K562 (cell line): ENCODE results near the gene CLDND2. TPM values are rescaled to one million over a fixed set of nuclear protein-coding genes. Genes with fewer than 3 reads are reported as not detected.

Experiments
- CLOCK ChIP-seq: fragments of 250-450 bp; sonication (Bioruptor Pico); IDR thresholded peaks from 2 replicates; pipeline ENCODE4 v1.4.0; 2020; ENCODE audit warnings: mild to moderate bottlenecking, moderate library complexity, borderline replicate concordance
- CREB1 ChIP-seq, 2 experiments: sonication (generic) in 1 of 2; formaldehyde crosslinking in 1 of 2; IDR thresholded peaks; 2 replicates each; pipeline versions ENCODE4 v1.6.1 to v1.8.0; 2012 to 2022; ENCODE audit warnings: inconsistent platforms in 1 of 2, mild to moderate bottlenecking in 1 of 2, missing genetic modification reagents in 1 of 2, moderate library complexity in 1 of 2
- CREBBP ChIP-seq: IDR thresholded peaks from one replicate; pipeline ENCODE4 v1.6.1; 2012; ENCODE audit warnings: low read depth, mild to moderate bottlenecking, control low read depth, inconsistent platforms, low read length
- E2F3 ChIP-seq: fragments of 250-450 bp; sonication (Bioruptor Pico); IDR thresholded peaks from 2 replicates; pipeline ENCODE4 v1.4.0; 2020; ENCODE audit warnings: mild to moderate bottlenecking
- HNRNPK ChIP-seq: fragments of 200-400 bp; formaldehyde crosslinking; IDR thresholded peaks from one replicate; pipeline ENCODE4 v1.6.1; 2018; ENCODE audit warnings: mild to moderate bottlenecking, low read depth, low read length; ENCODE audit not compliant: poor library complexity, severe bottlenecking
- POLR3A ChIP-seq: IDR thresholded peaks from 2 replicates; pipeline ENCODE4 v1.6.1; 2011; ENCODE audit warnings: borderline replicate concordance, mild to moderate bottlenecking, moderate library complexity; ENCODE audit not compliant: insufficient read length, insufficient read depth; ENCODE audit errors: extremely low read depth
- PRMT5 ChIP-seq: sonication (generic); formaldehyde crosslinking; IDR thresholded peaks from 2 replicates; pipeline ENCODE4 v1.5.0; 2020; ENCODE audit warnings: missing genetic modification reagents
- RBM39 ChIP-seq: fragments of 200-400 bp; formaldehyde crosslinking; optimal IDR thresholded peaks from 2 replicates; pipeline ENCODE3; 2018; ENCODE audit warnings: low read depth, low read length
- RFX1 ChIP-seq: fragments of 450-650 bp; IDR thresholded peaks from 2 replicates; pipeline ENCODE4 v1.6.1; 2016; ENCODE audit warnings: mild to moderate bottlenecking, moderate library complexity
- SMARCB1 ChIP-seq: IDR thresholded peaks from 2 replicates; pipeline ENCODE4 v1.6.1; 2011; ENCODE audit warnings: improper control_type of control experiment, low read depth; ENCODE audit not compliant: insufficient read length
- ZFPM2 ChIP-seq: fragments of 250-450 bp; sonication (Bioruptor Pico); IDR thresholded peaks from 2 replicates; pipeline ENCODE4 v1.5.1; 2022; ENCODE audit warnings: mild to moderate bottlenecking
- ZNF507 ChIP-seq: conservative IDR thresholded peaks from 2 replicates; pipeline ENCODE4 v1.6.1; 2017; ENCODE audit warnings: missing genetic modification characterization, missing compliant biosample characterization
- ZNF592 ChIP-seq: fragments of 450-650 bp; IDR thresholded peaks from 2 replicates; pipeline ENCODE4 v1.6.1; 2017; ENCODE audit warnings: antibody characterized with exemption, mild to moderate bottlenecking
- polyA plus RNA-seq, 8 experiments: library from polyadenylated mRNA; depleted of rRNA in 4 of 8; stranded (reverse) in 5 of 8; unstranded in 3 of 8; fragments of >200 nt; fragmentation: Nextera tagmentation in 2 of 8; fragmentation: Illumina TruSeq in 1 of 8; extraction: Ambion mirVana in 2 of 8; extraction: Trizol in 1 of 8; gene quantifications; 2 replicates each; pipeline versions ENCODE4 v1.2.1 to v1.2.3, GENCODE V29; 2011 to 2014; ENCODE audit warnings: inconsistent platforms in 1 of 8, missing spikeins in 1 of 8
- total RNA-seq, 7 experiments: library from RNA; depleted of rRNA in 6 of 7; stranded (reverse); fragments of >200 nt in 6 of 7; fragmentation: Illumina TruSeq in 2 of 7; extraction: Trizol in 2 of 7; gene quantifications; 2 replicates each; pipeline versions ENCODE4 v1.2.1 to v1.2.3, GENCODE V29; 2011 to 2021; ENCODE audit warnings: low replicate concordance in 1 of 7
- TF ChIP-seq, protein P1 (sequence below): sonication (generic); formaldehyde crosslinking; IDR thresholded peaks from 2 replicates; pipeline ENCODE4 v1.8.0; 2022; ENCODE audit warnings: missing genetic modification reagents, mild to moderate bottlenecking, moderate library complexity, borderline replicate concordance
- TF ChIP-seq, protein P2 (sequence below): fragments of 450-650 bp; IDR thresholded peaks from 2 replicates; pipeline ENCODE4 v1.6.1; 2014; ENCODE audit warnings: low read depth, mild to moderate bottlenecking, moderate library complexity, borderline replicate concordance

Gene CLDND2
- total and polyA plus RNA-seq, 9 of the 15 experiments (the other 6 are each of a cell fraction or from before 2014, with no cell fraction given), result 0.45 to 4.0 (median 1.2) TPM; not detected in 3

- no peak for TF ChIP-seq HNRNPK
- TF ChIP-seq, protein P1, sequence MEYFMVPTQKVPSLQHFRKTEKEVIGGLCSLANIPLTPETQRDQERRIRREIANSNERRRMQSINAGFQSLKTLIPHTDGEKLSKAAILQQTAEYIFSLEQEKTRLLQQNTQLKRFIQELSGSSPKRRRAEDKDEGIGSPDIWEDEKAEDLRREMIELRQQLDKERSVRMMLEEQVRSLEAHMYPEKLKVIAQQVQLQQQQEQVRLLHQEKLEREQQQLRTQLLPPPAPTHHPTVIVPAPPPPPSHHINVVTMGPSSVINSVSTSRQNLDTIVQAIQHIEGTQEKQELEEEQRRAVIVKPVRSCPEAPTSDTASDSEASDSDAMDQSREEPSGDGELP, result no peak; the same call in 1 of the 2 replicates
- TF ChIP-seq ZFPM2 (CRISPR knock-in tag), result no peak
- no peak for TF ChIP-seq ZNF507 (tag)
- no peak for TF ChIP-seq CLOCK (CRISPR knock-in tag)
- TF ChIP-seq CREB1 (IDR thresholded peaks at IDR 0.05), result no peak
- TF ChIP-seq CREB1 (CRISPR knock-in tag; IDR thresholded peaks at IDR 0.05), result no peak
- no peak for TF ChIP-seq CREBBP
- TF ChIP-seq RBM39, result peak; percentile 27
- 0 out of 2 replicates have a peak, but pooled peaks have one; percentile 9 for TF ChIP-seq E2F3 (CRISPR knock-in tag)
- TF ChIP-seq, protein P2, sequence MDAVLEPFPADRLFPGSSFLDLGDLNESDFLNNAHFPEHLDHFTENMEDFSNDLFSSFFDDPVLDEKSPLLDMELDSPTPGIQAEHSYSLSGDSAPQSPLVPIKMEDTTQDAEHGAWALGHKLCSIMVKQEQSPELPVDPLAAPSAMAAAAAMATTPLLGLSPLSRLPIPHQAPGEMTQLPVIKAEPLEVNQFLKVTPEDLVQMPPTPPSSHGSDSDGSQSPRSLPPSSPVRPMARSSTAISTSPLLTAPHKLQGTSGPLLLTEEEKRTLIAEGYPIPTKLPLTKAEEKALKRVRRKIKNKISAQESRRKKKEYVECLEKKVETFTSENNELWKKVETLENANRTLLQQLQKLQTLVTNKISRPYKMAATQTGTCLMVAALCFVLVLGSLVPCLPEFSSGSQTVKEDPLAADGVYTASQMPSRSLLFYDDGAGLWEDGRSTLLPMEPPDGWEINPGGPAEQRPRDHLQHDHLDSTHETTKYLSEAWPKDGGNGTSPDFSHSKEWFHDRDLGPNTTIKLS, result no peak
- no peak for TF ChIP-seq RFX1
- TF ChIP-seq POLR3A, result no peak
- no peak for TF ChIP-seq SMARCB1
- no peak for TF ChIP-seq PRMT5 (CRISPR knock-in tag)
- TF ChIP-seq ZNF592, result no peak
Observed at GRCh38 chr19:51366389-51367254, 2.2 kb downstream of the CLDND2 start (continued).
